HepG2 (cell line): ENCODE data around the gene RNF113A. TPM values are rescaled to one million over a fixed set of nuclear protein-coding genes. Genes with fewer than 3 reads are reported as not detected.
"Not testable (repeated sequence)": the region's sequence is repeated elsewhere in the genome, so short reads cannot be mapped to it uniquely, and the experiment has no call there.

Experiments
- ATAC-seq: fragments of 200-7000 bp; cut with Tn5 transposase; 3 replicates; pipeline ENCODE4 v1.9.1; 2020; ENCODE audit warnings: mild to moderate bottlenecking, moderate library complexity
- BruUV-seq: library from RNA; stranded (reverse); fragments of 400-500 nt; replicated peaks from 2 replicates; lab custom pipeline; 2021; lab: Mats Ljungman, UMichigan
- CTCF ChIA-PET: fragments of 300-600 bp; formaldehyde crosslinking; extraction: SDS; loops from one replicate; lab custom pipeline; 2021; ENCODE audit warnings: low total read pairs, inconsistent platforms, low intra/inter-chr PET ratio; lab: Yijun Ruan, JAX
- POLR2A ChIA-PET: fragments of 350-600 bp; sonication (Branson Sonifier 250); formaldehyde crosslinking; loops from one replicate; lab custom pipeline; 2020; ENCODE audit warnings: antibody characterized with exemption, inconsistent platforms; lab: Yijun Ruan, JAX
- DNase-seq: peaks from one replicate; pipeline ENCODE4 v3.0.0-alpha.2; 2015; ENCODE audit warnings: low spot score
- FAIRE-seq: peaks from 3 replicates; lab custom pipeline; 2011; peaks lifted over from hg19 to GRCh38; lab: Jason Lieb, UNC
- H2AFZ ChIP-seq: one replicate; pipeline ENCODE4 v1.6.1; 2011; ENCODE audit warnings: low read length, inconsistent platforms
- H3K27ac ChIP-seq: fragments of 300-600 bp; 3 replicates; pipeline ENCODE4 v1.8.0; 2011; ENCODE audit warnings: mixed run types, mild to moderate bottlenecking, mixed read lengths, low read length, inconsistent platforms; ENCODE audit not compliant: insufficient read depth; ENCODE audit errors: extremely low read length
- H3K27me3 ChIP-seq, 2 experiments: fragments of 200-600 bp in 1 of 2; 2 replicates in 1 of 2; 3 replicates in 1 of 2; pipeline versions ENCODE4 v1.6.0 to v1.8.0; 2011; ENCODE audit warnings: low read length in 2 of 2, mild to moderate bottlenecking in 2 of 2, moderate library complexity in 2 of 2, inconsistent platforms in 1 of 2; ENCODE audit not compliant: insufficient read depth in 2 of 2, control insufficient read depth in 1 of 2
- H3K36me3 ChIP-seq, 2 experiments: fragments of 200-600 bp in 1 of 2; replicated peaks in 1 of 2; 2 replicates in 1 of 2; 3 replicates in 1 of 2; pipeline versions ENCODE4 v1.5.1 to v1.8.0; 2011; ENCODE audit warnings: low read length in 2 of 2, inconsistent platforms in 1 of 2; ENCODE audit not compliant: insufficient read depth in 2 of 2, control insufficient read depth in 1 of 2
- H3K4me1 ChIP-seq: 2 replicates; pipeline ENCODE4 v1.5.1; 2012; ENCODE audit warnings: low read length, inconsistent platforms; ENCODE audit not compliant: insufficient read depth
- H3K4me2 ChIP-seq: 2 replicates; pipeline ENCODE4 v1.6.0; 2011; ENCODE audit warnings: low read depth, low read length, inconsistent platforms
- H3K4me3 ChIP-seq, 3 experiments: fragments of 200-600 bp in 1 of 3; sonication (generic), shearing (Covaris generic) in 1 of 3; replicated peaks in 1 of 3; 2 replicates each; pipeline ENCODE4 v1.5.1; 2011 to 2016; ENCODE audit warnings: low read length in 3 of 3, inconsistent platforms in 2 of 3, low read depth in 2 of 3, mild to moderate bottlenecking in 2 of 3, control low read depth in 1 of 3, mixed read lengths in 1 of 3; ENCODE audit not compliant: insufficient read depth in 1 of 3
- H3K79me2 ChIP-seq: one replicate; pipeline ENCODE4 v1.6.1; 2011; ENCODE audit warnings: low read length, inconsistent platforms; ENCODE audit not compliant: insufficient read depth
- H3K9ac ChIP-seq: 2 replicates; pipeline ENCODE4 v1.6.0; 2011; ENCODE audit warnings: mild to moderate bottlenecking, low read depth, low read length, inconsistent platforms; ENCODE audit not compliant: insufficient read depth
- H3K9me3 ChIP-seq: 2 replicates; pipeline ENCODE4 v1.5.1; 2012; ENCODE audit warnings: mild to moderate bottlenecking, low read length
- H4K20me1 ChIP-seq: 2 replicates; pipeline ENCODE4 v1.6.0; 2011; ENCODE audit warnings: inconsistent platforms, mild to moderate bottlenecking, low read length, moderate library complexity; ENCODE audit not compliant: insufficient read depth
- FOSL2 ChIP-seq: sonication (generic); formaldehyde crosslinking; IDR thresholded peaks from 2 replicates; pipeline ENCODE4 v1.4.0; 2020; ENCODE audit warnings: missing genetic modification reagents
- HINFP ChIP-seq: sonication (generic); formaldehyde crosslinking; IDR thresholded peaks from 2 replicates; pipeline ENCODE4 v1.4.0; 2020; ENCODE audit warnings: low read depth, mild to moderate bottlenecking, missing genetic modification reagents
- MTF2 ChIP-seq: sonication (generic); formaldehyde crosslinking; IDR thresholded peaks from 2 replicates; pipeline ENCODE4 v1.5.0; 2020; ENCODE audit warnings: missing genetic modification reagents, borderline replicate concordance
- ZNF597 ChIP-seq: sonication (generic); formaldehyde crosslinking; IDR thresholded peaks from 2 replicates; pipeline ENCODE4 v1.5.0; 2020; ENCODE audit warnings: missing genetic modification reagents
- WGBS: methylation state at CpG from one replicate; pipeline ENCODE4 v1.1.6; 2017; ENCODE audit warnings: low lambda C conversion rate; 5-methylcytosine and 5-hydroxymethylcytosine counted together
- in situ Hi-C: cut with HindIII; loops from 2 replicates; pipeline ENCODE4 v1.10.0; 2017; ENCODE audit warnings: low pct_unique_long_range_greater_than_20kb; ENCODE audit not compliant: extremely low pct_ligation_motif_present
- intact Hi-C: fragments of 100-400 bp; cut with micrococcal nuclease; formaldehyde crosslinking; loops from one replicate; pipeline ENCODE4 v1.10.0; 2022; ENCODE audit not compliant: unreplicated experiment
- polyA plus RNA-seq, 8 experiments: library from polyadenylated mRNA; depleted of rRNA in 3 of 8; stranded (reverse) in 7 of 8; unstranded in 1 of 8; fragments of >200 nt; fragmentation: Illumina TruSeq in 4 of 8; extraction: Trizol in 4 of 8; gene quantifications; 2 replicates each; pipeline versions ENCODE4 v1.2.1 to v1.2.3, GENCODE V29; 2011 to 2016; ENCODE audit warnings: low read depth in 4 of 8, missing spikeins in 1 of 8, mixed read lengths in 1 of 8; ENCODE audit not compliant: insufficient read depth in 1 of 8
- total RNA-seq, 5 experiments: library from RNA; depleted of rRNA; stranded (reverse); fragments of >200 nt; fragmentation: Illumina TruSeq; extraction: Trizol; gene quantifications; 2 replicates each; pipeline ENCODE4 v1.2.3, GENCODE V29; 2016; ENCODE audit warnings: low read depth in 1 of 5
- TF ChIP-seq, protein P1 (sequence below): sonication (generic); formaldehyde crosslinking; IDR thresholded peaks from 2 replicates; pipeline ENCODE4 v1.4.0; 2020; ENCODE audit warnings: missing genetic modification reagents

RNF113A gene
- total and polyA plus RNA-seq, 2 of the 13 experiments (the other 11 are each of a cell fraction or from before 2014, with no cell fraction given), result 14.0 to 15.4 TPM

DNA sequence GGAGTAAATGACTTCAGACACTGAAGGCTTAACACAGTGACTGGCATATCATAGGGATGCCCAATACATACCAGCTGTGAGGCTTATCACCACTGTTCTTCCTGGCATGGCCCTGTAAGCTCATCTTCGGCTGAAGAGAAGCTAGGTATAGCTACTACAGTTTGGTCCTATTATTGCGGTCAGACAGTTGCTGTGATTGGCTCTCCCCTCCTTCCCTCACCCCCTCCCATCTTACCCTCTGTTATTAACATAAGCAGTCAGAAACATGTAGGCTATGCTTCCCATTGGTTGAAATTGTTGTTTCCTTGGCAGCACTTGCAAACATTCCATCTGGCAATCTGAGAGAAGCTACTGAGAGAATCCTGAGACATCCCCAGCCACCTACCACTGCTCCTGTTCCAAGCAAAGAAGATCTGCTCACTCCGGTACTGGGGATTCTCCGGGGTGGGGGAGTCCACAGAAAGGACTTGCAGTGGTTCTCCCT, 24.4 kb upstream of the RNF113A start, which contains the start of gene AKAP14 (continued):
- no peak for TF ChIP-seq HINFP (CRISPR knock-in tag)
- TF ChIP-seq, protein P1, sequence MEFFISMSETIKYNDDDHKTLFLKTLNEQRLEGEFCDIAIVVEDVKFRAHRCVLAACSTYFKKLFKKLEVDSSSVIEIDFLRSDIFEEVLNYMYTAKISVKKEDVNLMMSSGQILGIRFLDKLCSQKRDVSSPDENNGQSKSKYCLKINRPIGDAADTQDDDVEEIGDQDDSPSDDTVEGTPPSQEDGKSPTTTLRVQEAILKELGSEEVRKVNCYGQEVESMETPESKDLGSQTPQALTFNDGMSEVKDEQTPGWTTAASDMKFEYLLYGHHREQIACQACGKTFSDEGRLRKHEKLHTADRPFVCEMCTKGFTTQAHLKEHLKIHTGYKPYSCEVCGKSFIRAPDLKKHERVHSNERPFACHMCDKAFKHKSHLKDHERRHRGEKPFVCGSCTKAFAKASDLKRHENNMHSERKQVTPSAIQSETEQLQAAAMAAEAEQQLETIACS, result no peak
- no peak for TF ChIP-seq ZNF597
- TF ChIP-seq FOSL2, result no peak
- no peak for TF ChIP-seq MTF2 (CRISPR knock-in tag)
- TF ChIP-seq, all 625 proteins: peak for 0

DNA sequence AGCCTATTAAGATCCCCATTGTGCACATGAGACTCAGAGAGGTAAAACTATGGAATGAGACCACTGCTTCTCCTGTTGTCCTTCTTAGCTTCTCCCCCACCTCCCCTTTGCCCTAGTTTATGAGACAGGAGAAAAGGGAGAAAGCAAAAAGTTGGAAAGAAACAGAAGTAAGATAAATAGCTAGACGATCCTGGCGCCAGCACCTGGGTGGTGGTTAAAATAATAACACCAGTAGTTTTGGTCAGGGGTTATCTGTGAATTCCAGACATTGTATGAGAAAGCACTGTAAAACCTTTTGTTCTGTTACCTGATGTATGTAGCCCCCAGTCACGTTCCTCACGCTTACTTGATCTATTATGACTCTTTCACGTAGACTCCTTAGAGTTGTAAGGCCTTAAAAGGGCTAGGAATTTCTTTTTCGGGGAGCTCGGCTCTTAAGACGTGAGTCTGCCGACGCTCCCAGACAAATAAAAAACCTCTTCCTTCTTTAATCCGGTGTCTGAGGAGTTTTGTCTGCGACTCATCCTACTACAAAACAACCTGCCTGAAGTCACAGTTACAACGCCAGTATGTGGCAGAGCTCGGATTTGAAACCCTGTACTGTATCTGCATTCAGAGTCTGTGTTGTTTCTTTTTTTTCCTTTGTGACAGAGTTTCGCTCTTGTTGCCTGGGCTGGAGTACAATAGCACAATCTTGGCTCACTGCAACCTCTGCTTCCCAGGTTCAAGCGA, 20.6 kb upstream of the RNF113A start:
- H4K20me1 ChIP-seq, H2AFZ ChIP-seq, H3K79me2 ChIP-seq, DNase-seq, H3K9me3 ChIP-seq, CTCF ChIA-PET, H3K4me2 ChIP-seq, H3K9ac ChIP-seq, H3K36me3 ChIP-seq, H3K4me1 ChIP-seq, intact Hi-C loops, FAIRE-seq, in situ Hi-C loops, POLR2A ChIA-PET, H3K27ac ChIP-seq, H3K4me3 ChIP-seq, BruUV-seq, H3K27me3 ChIP-seq, ATAC-seq: not testable (repeated sequence)
- 89% methylated on average over 14 of the region's 16 CpGs for WGBS

GRCh38 chrX:119890626-119891025, 19.1 kb upstream of the RNF113A start:
- POLR2A ChIA-PET, H3K36me3 ChIP-seq, in situ Hi-C loops, DNase-seq, H3K9ac ChIP-seq, H3K79me2 ChIP-seq, CTCF ChIA-PET, H3K4me2 ChIP-seq, intact Hi-C loops, H3K27me3 ChIP-seq, H3K4me3 ChIP-seq, H3K4me1 ChIP-seq, H3K27ac ChIP-seq, ATAC-seq, H3K9me3 ChIP-seq, H2AFZ ChIP-seq, H4K20me1 ChIP-seq, FAIRE-seq, BruUV-seq: not testable (repeated sequence)
- WGBS, result 97% methylated on average over 6 of the region's 36 CpGs
